ENCODE measurements around the gene MYZAP. TPM values are rescaled to one million over a fixed set of nuclear protein-coding genes. Genes with fewer than 3 reads are reported as not detected.
"Not testable (repeated sequence)": the region's sequence is repeated elsewhere in the genome, so short reads cannot be mapped to it uniquely, and the experiment has no call there.

MYZAP gene
- total RNA-seq, 1 donor from 2014 or later = not detected

GRCh38 chr15:57606048-57606447 is 14.3 kb downstream of the MYZAP start:
- Mint-ChIP-seq H3K4me3 (no peak overlapping the region), H3K27me3 (peaks cover 6% of the 10 kb centered on the region), H3K36me3 (ENCODE audit: low read depth) (no peaks in the 10 kb centered on the region), H3K9me3 (no peaks in the 10 kb centered on the region), H3K4me1 (no peaks in the 10 kb centered on the region), H3K27ac (no peak overlapping the region)
- DNase-seq = no peak
- intact Hi-C loops (cut with micrococcal nuclease) = no loop called here

DNA sequence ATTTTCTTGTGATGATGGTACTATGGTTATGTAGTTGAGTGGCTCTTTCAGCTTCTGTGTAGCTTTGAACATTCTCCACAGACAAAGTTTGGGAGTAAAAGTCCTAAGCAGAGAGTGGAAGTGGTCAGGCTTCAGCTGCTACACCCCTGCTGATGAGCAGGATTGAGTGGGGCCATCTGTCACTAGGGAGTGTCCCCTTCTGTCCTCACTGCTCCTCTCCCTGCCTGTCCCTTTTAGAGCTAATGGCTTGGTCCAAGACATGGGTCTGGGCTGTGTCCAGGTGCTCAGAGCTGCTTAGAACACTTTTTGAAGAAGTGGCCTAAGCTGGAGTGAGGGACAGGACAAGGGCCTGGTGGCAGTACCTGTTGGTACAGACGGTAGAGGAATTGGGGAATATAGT is 15.1 kb downstream of the MYZAP start:
- peaks cover 4% of the 10 kb centered on the region for H3K27me3 Mint-ChIP-seq
- no peak for DNase-seq
- H3K36me3 Mint-ChIP-seq (ENCODE audit: low read depth) = no peaks in the 10 kb centered on the region
- H3K9me3 Mint-ChIP-seq = no peaks in the 10 kb centered on the region
- no peaks in the 10 kb centered on the region for H3K4me1 Mint-ChIP-seq
- H3K4me3 Mint-ChIP-seq = no peak overlapping the region
- H3K27ac Mint-ChIP-seq = no peak overlapping the region
- intact Hi-C loops (cut with micrococcal nuclease) = no loop called here

- intact Hi-C loops (cut with micrococcal nuclease) = no loop called here
- H3K27me3 Mint-ChIP-seq = peaks cover 4% of the 10 kb centered on the region
- no peaks in the 10 kb centered on the region for H3K4me1 Mint-ChIP-seq
- H3K27ac Mint-ChIP-seq = no peak overlapping the region
- no peak for DNase-seq
- no peaks in the 10 kb centered on the region for H3K9me3 Mint-ChIP-seq
- H3K36me3 Mint-ChIP-seq (ENCODE audit: low read depth) = no peaks in the 10 kb centered on the region
- H3K4me3 Mint-ChIP-seq = no peak overlapping the region
These were observed 15.9 kb downstream of the MYZAP start for GRCh38 chr15:57607570-57608000.

- H3K4me3 Mint-ChIP-seq = no peak overlapping the region
- intact Hi-C loops (cut with micrococcal nuclease) = no loop called here
- no peaks in the 10 kb centered on the region for H3K4me1 Mint-ChIP-seq
- peaks cover 2% of the 10 kb centered on the region for H3K27me3 Mint-ChIP-seq
- no peaks in the 10 kb centered on the region for H3K36me3 Mint-ChIP-seq (ENCODE audit: low read depth)
- no peaks in the 10 kb centered on the region for H3K9me3 Mint-ChIP-seq
- no peak overlapping the region for H3K27ac Mint-ChIP-seq
- no peak for DNase-seq
These were observed 18.3 kb downstream of the MYZAP start for GRCh38 chr15:57609805-57610529.

DNA sequence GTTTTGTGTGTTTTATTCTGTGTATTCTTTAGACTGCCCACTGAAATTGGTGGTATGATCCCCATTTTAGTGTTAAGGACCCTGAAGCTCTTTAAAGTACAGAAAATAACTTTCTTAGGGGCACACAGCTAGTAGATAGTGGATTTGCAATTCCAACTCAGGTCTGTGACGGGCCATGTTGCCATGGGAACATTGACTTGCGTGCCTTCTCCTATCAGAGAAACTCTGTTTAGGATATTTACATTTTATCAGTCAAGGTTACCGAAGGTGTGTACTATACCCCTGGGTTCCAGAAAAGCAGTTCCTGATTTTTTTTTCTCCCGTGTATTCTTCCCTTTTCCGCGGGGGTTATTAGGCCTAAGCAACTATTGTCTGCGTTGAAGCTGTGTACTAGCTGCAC is 19.4 kb downstream of the MYZAP start:
- no peak overlapping the region for H3K4me3 Mint-ChIP-seq
- intact Hi-C loops (cut with micrococcal nuclease) = no loop called here
- DNase-seq = no peak
- no peaks in the 10 kb centered on the region for H3K9me3 Mint-ChIP-seq
- H3K27me3 Mint-ChIP-seq = peaks cover 2% of the 10 kb centered on the region
- H3K36me3 Mint-ChIP-seq (ENCODE audit: low read depth) = no peaks in the 10 kb centered on the region
- no peak overlapping the region for H3K27ac Mint-ChIP-seq
- no peaks in the 10 kb centered on the region for H3K4me1 Mint-ChIP-seq

DNA sequence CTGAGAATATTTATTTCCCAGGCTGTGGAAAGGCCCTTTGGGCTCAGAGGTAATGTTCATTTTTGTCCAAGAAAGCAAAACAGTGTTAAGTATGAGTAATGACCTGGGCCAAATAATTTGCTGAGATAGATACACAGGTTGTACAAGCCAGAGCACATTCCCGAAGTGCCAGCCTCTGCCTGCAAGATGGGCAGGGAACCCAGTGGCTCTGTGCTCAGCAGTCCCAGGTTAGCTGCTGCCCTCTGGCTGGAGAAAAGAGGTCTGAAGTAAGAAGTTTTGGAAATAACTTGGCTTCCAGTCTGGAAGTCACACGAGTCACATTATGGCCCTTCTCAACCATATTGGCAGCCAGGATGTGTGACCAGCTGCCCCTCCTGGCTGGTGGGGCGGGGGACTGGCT is 20.2 kb downstream of the MYZAP start:
- no peaks in the 10 kb centered on the region for H3K4me1 Mint-ChIP-seq
- H3K4me3 Mint-ChIP-seq = no peak overlapping the region
- no peaks in the 10 kb centered on the region for H3K9me3 Mint-ChIP-seq
- no peak overlapping the region for H3K27ac Mint-ChIP-seq
- peaks cover 2% of the 10 kb centered on the region for H3K27me3 Mint-ChIP-seq
- H3K36me3 Mint-ChIP-seq (ENCODE audit: low read depth) = no peaks in the 10 kb centered on the region
- intact Hi-C loops (cut with micrococcal nuclease) = no loop called here
- DNase-seq = no peak

- Mint-ChIP-seq H3K4me1 (no peaks in the 10 kb centered on the region), H3K9me3 (no peaks in the 10 kb centered on the region), H3K4me3 (no peak overlapping the region), H3K27me3 (peaks cover 2% of the 10 kb centered on the region), H3K27ac (no peak overlapping the region), H3K36me3 (ENCODE audit: low read depth) (no peaks in the 10 kb centered on the region)
- intact Hi-C loops (cut with micrococcal nuclease) = no loop called here
- DNase-seq = no peak
These were observed 22.5 kb downstream of the MYZAP start for GRCh38 chr15:57614241-57614640.

GRCh38 chr15:57615951-57616496 is 24.3 kb downstream of the MYZAP start:
- H3K27ac Mint-ChIP-seq; intact Hi-C loops (cut with micrococcal nuclease); H3K4me1 Mint-ChIP-seq; H3K9me3 Mint-ChIP-seq; H3K36me3 Mint-ChIP-seq (ENCODE audit: low read depth); H3K27me3 Mint-ChIP-seq; DNase-seq; H3K4me3 Mint-ChIP-seq: not testable (repeated sequence)

- peaks cover 2% of the 10 kb centered on the region for H3K27me3 Mint-ChIP-seq
- H3K4me3 Mint-ChIP-seq = no peak overlapping the region
- no peak overlapping the region for H3K27ac Mint-ChIP-seq
- no peak for DNase-seq
- H3K36me3 Mint-ChIP-seq (ENCODE audit: low read depth) = no peaks in the 10 kb centered on the region
- intact Hi-C loops (cut with micrococcal nuclease) = no loop called here
- H3K4me1 Mint-ChIP-seq = no peaks in the 10 kb centered on the region
- no peaks in the 10 kb centered on the region for H3K9me3 Mint-ChIP-seq
These were observed 26.6 kb downstream of the MYZAP start for GRCh38 chr15:57618325-57618724.

DNA sequence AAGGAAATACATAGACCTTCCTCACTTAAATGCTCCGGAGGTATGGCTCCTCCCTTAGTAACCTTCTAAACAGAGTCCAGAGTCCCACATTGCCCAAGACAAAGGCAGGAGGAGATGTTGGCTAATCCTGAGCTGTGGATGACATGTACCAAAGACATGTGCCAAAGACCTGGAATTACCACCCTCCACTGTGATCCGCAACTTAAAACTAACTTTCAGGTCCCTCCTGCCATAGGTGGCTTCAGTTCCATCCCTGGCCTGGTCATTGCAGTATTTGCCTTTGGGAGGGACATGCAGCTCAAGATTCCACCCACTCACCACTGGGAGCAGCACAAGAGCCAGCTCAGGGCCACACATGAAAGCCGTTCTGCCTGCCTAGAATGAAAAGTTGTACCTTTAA is 28.0 kb downstream of the MYZAP start:
- Mint-ChIP-seq H3K36me3 (ENCODE audit: low read depth) (no peaks in the 10 kb centered on the region), H3K27me3 (no peaks in the 10 kb centered on the region), H3K27ac (no peak overlapping the region), H3K4me1 (no peaks in the 10 kb centered on the region), H3K4me3 (no peak overlapping the region), H3K9me3 (no peaks in the 10 kb centered on the region)
- intact Hi-C loops (cut with micrococcal nuclease) = no loop called here
- no peak for DNase-seq

DNA sequence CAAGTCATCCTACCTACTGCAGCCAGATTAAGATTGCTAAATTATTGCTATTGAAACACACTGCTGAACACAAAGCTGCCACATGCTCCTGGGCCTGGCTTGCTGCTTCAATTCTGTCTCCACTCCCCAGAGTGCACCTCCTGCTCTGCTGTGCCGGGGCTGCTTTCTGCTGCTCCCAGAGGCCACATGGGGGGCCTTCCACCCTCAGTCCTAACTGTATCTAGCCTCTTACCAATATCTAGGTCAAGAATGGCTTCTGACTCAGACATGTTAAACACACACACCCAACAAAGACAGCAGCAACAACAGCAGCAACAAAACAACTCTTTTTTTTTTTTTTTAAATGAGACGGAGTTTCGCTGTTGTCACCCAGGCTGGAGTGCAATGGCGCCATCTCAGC is 33.0 kb downstream of the MYZAP start:
- peaks cover 2% of the 10 kb centered on the region for H3K27me3 Mint-ChIP-seq
- H3K9me3 Mint-ChIP-seq = no peaks in the 10 kb centered on the region
- DNase-seq = no peak
- H3K4me3 Mint-ChIP-seq = no peak overlapping the region
- H3K36me3 Mint-ChIP-seq (ENCODE audit: low read depth) = no peaks in the 10 kb centered on the region
- H3K27ac Mint-ChIP-seq = no peak overlapping the region
- H3K4me1 Mint-ChIP-seq = no peaks in the 10 kb centered on the region
- intact Hi-C loops (cut with micrococcal nuclease) = no loop called here

GRCh38 chr15:57625703-57626448 is 34.2 kb downstream of the MYZAP start:
- DNase-seq = no peak
- H3K9me3 Mint-ChIP-seq = no peaks in the 10 kb centered on the region
- intact Hi-C loops (cut with micrococcal nuclease) = no loop called here
- H3K4me1 Mint-ChIP-seq = no peaks in the 10 kb centered on the region
- no peak overlapping the region for H3K27ac Mint-ChIP-seq
- H3K27me3 Mint-ChIP-seq = peaks cover 2% of the 10 kb centered on the region
- no peak overlapping the region for H3K4me3 Mint-ChIP-seq
- no peaks in the 10 kb centered on the region for H3K36me3 Mint-ChIP-seq (ENCODE audit: low read depth)

DNA sequence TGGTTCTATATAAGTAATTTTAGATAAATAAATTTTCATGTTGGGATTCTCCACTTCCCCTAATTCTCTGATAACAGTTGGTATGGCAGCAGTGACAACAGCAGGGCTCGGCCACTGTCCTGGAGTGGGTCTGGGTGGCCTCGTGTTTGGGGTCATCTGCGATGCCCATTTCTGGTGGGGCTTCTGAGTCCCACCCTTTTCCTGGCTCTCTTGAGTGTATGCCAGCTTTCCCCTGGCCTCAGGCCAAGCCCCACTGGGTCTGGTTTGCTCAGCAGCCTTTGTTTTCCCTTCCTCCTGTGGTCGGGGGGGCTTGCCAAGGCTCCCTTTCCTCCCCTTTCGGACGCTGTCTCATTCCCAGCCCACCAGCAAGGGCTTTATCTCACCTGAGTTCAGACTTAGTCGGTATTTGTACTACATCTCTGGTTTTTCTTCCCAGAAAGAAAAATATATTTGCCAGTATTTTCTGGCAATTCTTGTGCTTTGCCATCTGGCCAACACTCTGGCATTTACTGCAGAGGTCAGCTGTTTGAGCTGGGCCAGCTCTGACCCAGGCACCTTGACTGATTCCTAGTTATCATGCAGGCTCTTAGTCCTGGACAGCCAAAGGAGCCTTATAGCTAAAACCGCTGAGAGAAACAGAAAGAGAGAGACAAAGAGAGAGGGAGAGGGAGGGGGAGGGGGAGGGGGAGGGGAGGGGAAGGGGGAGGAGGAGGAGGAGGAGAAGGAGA is 35.2 kb downstream of the MYZAP start:
- no peaks in the 10 kb centered on the region for H3K9me3 Mint-ChIP-seq
- intact Hi-C loops (cut with micrococcal nuclease) = no loop called here
- H3K4me3 Mint-ChIP-seq = no peak overlapping the region
- no peak for DNase-seq
- peaks cover 2% of the 10 kb centered on the region for H3K27me3 Mint-ChIP-seq
- H3K27ac Mint-ChIP-seq = no peak overlapping the region
- no peaks in the 10 kb centered on the region for H3K4me1 Mint-ChIP-seq
- no peaks in the 10 kb centered on the region for H3K36me3 Mint-ChIP-seq (ENCODE audit: low read depth)

All from activated CD4-positive, alpha-beta T cell treated with anti-CD3 and anti-CD28 coated beads, Interleukin-2, amount 10 ng/mL, durations not matched to agents 24 days and 14 days (primary cell).